ENCODE data around the gene ABTB2. TPM values are rescaled to one million over a fixed set of nuclear protein-coding genes. Genes with fewer than 3 reads are reported as not detected.
A peak's percentile ranks its signal among the peaks of the same experiment; 100 is the strongest.

The ABTB2 gene
- total and polyA plus RNA-seq, 9 of the 15 experiments (the other 6 are each of a cell fraction or from before 2014, with no cell fraction given), result 0.03 to 0.18 (median 0.12) TPM; not detected in 2

DNA sequence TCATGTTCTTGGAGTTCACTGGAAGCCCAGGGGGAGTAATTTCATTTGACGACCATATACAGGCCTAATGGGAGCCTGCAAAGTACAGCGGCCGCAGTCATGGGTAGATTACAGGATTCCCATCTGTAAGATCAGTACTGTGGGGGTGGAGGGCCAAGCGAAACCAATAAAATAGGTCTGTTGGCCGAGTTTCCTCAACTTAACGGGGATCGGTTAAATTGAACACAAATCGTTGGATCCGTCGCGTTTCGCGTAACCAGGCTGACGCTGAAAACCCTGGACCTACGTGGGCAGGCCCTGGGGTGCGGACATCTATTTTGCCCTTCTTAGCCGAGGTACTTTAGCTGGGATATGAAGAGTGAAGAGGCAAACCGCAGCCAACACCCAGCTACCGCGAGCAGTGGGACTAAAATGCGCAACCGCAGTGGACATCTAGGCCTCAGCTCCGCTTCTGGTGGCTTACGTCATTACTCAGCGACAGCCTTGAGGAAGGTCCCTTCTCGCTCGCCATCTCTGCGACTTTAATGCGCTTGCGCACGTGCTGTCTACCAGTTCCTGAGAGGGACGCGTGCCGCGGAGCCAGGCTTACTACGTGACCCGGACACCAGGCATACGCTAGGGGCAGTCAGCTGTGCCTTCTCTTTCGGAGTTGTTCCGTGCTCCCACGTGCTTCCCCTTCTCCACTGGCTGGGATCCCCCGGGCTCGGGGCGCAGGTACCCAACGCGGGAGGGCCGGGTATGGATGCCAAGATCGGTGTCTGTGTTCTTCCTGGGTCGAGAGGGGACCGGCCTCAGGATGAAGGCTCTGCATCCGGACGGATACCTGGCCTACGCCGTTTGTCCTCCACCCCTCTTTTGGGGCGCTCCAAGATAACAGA lies 252.5 kb downstream of the ABTB2 start, which contains the start of gene NAT10 (continued):
- TF ChIP-seq, protein P1, sequence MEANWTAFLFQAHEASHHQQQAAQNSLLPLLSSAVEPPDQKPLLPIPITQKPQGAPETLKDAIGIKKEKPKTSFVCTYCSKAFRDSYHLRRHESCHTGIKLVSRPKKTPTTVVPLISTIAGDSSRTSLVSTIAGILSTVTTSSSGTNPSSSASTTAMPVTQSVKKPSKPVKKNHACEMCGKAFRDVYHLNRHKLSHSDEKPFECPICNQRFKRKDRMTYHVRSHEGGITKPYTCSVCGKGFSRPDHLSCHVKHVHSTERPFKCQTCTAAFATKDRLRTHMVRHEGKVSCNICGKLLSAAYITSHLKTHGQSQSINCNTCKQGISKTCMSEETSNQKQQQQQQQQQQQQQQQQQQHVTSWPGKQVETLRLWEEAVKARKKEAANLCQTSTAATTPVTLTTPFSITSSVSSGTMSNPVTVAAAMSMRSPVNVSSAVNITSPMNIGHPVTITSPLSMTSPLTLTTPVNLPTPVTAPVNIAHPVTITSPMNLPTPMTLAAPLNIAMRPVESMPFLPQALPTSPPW (CRISPR knock-in tag; IDR thresholded peaks at IDR 0.05), result peak; percentile 11; the same call in 1 of the 2 replicates
- TF ChIP-seq NCOR1 (IDR thresholded peaks at IDR 0.05) (0 out of 2 replicates have a peak, but pooled peaks have one; percentile 44), HDAC2 (IDR thresholded peaks at IDR 0.05) (peak; percentile 95), EGR1 (conservative IDR thresholded peaks at IDR 0.05) (peak; percentile 73), POU5F1 (IDR thresholded peaks at IDR 0.05; ENCODE audit: borderline replicate concordance, low read depth, low read length, partially characterized antibody) (peak; percentile 46), LCOR (CRISPR knock-in tag; IDR thresholded peaks at IDR 0.05) (no peak; the same call in 1 of the 2 replicates), FIP1L1 (IDR thresholded peaks at IDR 0.05; ENCODE audit: low read depth, low read length, poor library complexity, severe bottlenecking) (peak; percentile 76), PTBP1 (IDR thresholded peaks at IDR 0.05; ENCODE audit: low read depth, low read length) (no peak)
- TF ChIP-seq, protein P2, sequence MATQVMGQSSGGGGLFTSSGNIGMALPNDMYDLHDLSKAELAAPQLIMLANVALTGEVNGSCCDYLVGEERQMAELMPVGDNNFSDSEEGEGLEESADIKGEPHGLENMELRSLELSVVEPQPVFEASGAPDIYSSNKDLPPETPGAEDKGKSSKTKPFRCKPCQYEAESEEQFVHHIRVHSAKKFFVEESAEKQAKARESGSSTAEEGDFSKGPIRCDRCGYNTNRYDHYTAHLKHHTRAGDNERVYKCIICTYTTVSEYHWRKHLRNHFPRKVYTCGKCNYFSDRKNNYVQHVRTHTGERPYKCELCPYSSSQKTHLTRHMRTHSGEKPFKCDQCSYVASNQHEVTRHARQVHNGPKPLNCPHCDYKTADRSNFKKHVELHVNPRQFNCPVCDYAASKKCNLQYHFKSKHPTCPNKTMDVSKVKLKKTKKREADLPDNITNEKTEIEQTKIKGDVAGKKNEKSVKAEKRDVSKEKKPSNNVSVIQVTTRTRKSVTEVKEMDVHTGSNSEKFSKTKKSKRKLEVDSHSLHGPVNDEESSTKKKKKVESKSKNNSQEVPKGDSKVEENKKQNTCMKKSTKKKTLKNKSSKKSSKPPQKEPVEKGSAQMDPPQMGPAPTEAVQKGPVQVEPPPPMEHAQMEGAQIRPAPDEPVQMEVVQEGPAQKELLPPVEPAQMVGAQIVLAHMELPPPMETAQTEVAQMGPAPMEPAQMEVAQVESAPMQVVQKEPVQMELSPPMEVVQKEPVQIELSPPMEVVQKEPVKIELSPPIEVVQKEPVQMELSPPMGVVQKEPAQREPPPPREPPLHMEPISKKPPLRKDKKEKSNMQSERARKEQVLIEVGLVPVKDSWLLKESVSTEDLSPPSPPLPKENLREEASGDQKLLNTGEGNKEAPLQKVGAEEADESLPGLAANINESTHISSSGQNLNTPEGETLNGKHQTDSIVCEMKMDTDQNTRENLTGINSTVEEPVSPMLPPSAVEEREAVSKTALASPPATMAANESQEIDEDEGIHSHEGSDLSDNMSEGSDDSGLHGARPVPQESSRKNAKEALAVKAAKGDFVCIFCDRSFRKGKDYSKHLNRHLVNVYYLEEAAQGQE (IDR thresholded peaks at IDR 0.05; ENCODE audit: borderline replicate concordance), result 0 out of 2 replicates have a peak, but pooled peaks have one; percentile 3
- TF ChIP-seq, protein P2 (CRISPR knock-in tag; IDR thresholded peaks at IDR 0.05; ENCODE audit: low read depth), result peak; percentile 66
- TF ChIP-seq, protein P3, sequence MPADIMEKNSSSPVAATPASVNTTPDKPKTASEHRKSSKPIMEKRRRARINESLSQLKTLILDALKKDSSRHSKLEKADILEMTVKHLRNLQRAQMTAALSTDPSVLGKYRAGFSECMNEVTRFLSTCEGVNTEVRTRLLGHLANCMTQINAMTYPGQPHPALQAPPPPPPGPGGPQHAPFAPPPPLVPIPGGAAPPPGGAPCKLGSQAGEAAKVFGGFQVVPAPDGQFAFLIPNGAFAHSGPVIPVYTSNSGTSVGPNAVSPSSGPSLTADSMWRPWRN (IDR thresholded peaks at IDR 0.05; ENCODE audit: low read depth), result peak; percentile 91
- TF ChIP-seq, protein P4, sequence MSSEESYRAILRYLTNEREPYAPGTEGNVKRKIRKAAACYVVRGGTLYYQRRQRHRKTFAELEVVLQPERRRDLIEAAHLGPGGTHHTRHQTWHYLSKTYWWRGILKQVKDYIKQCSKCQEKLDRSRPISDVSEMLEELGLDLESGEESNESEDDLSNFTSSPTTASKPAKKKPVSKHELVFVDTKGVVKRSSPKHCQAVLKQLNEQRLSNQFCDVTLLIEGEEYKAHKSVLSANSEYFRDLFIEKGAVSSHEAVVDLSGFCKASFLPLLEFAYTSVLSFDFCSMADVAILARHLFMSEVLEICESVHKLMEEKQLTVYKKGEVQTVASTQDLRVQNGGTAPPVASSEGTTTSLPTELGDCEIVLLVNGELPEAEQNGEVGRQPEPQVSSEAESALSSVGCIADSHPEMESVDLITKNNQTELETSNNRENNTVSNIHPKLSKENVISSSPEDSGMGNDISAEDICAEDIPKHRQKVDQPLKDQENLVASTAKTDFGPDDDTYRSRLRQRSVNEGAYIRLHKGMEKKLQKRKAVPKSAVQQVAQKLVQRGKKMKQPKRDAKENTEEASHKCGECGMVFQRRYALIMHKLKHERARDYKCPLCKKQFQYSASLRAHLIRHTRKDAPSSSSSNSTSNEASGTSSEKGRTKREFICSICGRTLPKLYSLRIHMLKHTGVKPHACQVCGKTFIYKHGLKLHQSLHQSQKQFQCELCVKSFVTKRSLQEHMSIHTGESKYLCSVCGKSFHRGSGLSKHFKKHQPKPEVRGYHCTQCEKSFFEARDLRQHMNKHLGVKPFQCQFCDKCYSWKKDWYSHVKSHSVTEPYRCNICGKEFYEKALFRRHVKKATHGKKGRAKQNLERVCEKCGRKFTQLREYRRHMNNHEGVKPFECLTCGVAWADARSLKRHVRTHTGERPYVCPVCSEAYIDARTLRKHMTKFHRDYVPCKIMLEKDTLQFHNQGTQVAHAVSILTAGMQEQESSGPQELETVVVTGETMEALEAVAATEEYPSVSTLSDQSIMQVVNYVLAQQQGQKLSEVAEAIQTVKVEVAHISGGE (CRISPR knock-in tag; IDR thresholded peaks at IDR 0.05), result no peak

Data from K562 (cell line).